Testis (tissue), 2 donors: ENCODE data around the gene KIAA1671.

Experiments
- POLR2A ChIP-seq: fragments of 450-650 bp; IDR thresholded peaks from one replicate; pipeline ENCODE4 v1.6.1; 2017; ENCODE audit warnings: antibody characterized with exemption, mild to moderate bottlenecking, moderate library complexity
- TF ChIP-seq, protein P1 (sequence below), 3 experiments: fragments of 450-650 bp in 2 of 3; fragments of 200-600 bp in 1 of 3; sonication (generic) in 1 of 3; IDR thresholded peaks; one replicate each; pipeline ENCODE4 v1.5.1; 2016 to 2019; ENCODE audit warnings: antibody characterized with exemption in 3 of 3, mild to moderate bottlenecking in 2 of 3, moderate library complexity in 1 of 3

DNA sequence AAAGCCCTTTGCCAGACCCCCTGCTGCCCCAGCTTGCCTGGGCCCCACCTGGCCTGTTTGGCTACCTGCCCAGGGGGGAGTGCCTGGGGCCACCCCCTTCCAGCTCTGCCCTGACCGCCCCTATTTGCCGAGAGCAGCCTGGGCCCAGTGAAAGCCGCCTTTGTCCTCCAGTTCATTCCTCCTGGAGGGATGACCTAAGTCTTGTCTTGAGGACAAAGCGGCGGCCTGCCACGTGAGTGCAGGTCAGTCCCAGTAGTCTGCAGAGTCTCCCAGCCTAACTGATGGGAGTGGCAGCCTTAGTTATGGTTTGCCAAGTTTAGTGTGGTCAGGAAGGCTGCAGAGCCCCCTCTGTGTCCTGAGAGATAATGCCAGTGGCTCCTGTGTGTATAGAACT lies 131.3 kb downstream of the KIAA1671 start:
- TF ChIP-seq, protein P1, sequence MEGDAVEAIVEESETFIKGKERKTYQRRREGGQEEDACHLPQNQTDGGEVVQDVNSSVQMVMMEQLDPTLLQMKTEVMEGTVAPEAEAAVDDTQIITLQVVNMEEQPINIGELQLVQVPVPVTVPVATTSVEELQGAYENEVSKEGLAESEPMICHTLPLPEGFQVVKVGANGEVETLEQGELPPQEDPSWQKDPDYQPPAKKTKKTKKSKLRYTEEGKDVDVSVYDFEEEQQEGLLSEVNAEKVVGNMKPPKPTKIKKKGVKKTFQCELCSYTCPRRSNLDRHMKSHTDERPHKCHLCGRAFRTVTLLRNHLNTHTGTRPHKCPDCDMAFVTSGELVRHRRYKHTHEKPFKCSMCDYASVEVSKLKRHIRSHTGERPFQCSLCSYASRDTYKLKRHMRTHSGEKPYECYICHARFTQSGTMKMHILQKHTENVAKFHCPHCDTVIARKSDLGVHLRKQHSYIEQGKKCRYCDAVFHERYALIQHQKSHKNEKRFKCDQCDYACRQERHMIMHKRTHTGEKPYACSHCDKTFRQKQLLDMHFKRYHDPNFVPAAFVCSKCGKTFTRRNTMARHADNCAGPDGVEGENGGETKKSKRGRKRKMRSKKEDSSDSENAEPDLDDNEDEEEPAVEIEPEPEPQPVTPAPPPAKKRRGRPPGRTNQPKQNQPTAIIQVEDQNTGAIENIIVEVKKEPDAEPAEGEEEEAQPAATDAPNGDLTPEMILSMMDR (IDR thresholded peaks at IDR 0.05) = no peak
- no peak for TF ChIP-seq POLR2A
